Umbilical cord (tissue), 2 donors: ENCODE results near the gene MME. TPM values are rescaled to one million over a fixed set of nuclear protein-coding genes. Genes with fewer than 3 reads are reported as not detected.
A peak's percentile ranks its signal among the peaks of the same experiment; 100 is the strongest.

Experiments
- DNase-seq: peaks from one replicate; pipeline ENCODE4 v3.0.0-alpha.2; 2015; ENCODE audit warnings: low spot score
- total RNA-seq: library from RNA; depleted of rRNA; stranded (reverse); fragments of >200 nt; gene quantifications from one replicate; pipeline ENCODE4 v1.2.3, GENCODE V29; 2014; ENCODE audit warnings: low replicate concordance; ENCODE audit not compliant: insufficient read depth

Gene MME
- 962 TPM for total RNA-seq

DNA sequence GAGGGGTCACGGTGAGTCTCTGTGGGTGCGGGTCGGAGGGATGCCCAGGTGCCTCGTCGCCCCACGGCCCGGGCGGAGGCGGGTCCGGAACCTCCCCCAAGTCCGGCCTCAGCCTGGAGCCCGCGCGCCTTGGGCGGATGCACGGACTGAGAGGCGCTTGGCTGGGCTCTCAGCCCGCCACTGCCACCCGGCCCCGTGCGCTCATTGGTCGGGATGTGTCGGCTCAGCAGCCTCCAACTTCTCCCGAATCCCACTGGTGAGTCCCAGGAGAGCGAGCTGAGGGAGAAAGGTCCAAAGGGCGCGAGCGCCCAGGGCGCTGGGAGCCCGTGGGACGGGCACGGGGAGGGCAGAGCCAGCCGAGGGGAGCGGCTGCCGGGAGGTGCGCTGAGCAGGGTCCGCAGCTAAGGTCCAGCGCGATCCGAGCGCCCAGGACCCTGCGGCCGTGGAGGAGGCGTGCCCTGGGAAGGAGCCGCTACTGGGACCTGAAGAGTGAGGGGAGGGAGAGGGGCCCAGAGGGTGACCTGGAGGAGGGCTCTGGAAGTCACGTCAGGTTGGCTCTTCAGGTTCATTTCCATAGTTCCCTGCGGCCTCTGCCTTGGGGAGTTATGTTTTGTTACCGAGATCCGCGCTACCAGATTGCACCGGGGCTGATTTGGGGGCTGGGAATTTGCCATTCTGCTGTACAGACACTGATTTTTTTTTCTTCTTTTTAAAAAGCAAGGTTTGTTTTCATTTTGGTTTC lies at the start of gene MME:
Gene MME, plus strand, starts transcription at position 574 of the 742 bp plus-strand sequence. CDS start 3,849 bp downstream, outside the sequence.
- DNase-seq, result peak; percentile 88

DNA sequence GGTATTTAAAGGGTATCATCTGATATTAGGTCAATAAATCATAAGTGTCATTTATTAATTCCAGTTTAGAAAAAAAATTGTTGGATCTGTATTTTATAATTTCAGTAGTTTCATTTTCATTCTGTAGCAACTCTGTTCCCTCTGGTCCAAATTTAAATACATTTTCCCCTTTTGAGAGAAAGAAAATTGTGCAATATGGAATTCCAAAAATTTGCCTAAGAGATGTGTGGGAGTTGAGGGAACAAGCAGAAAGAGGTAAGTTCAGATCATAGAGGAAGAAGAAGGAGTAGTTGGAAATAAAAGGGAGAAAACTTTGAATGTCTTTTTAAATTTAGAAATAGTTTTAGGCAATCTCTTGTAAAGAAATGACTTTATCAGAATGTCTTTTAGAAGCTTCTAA lies 48.9 kb upstream of the MME start:
- no peak for DNase-seq

DNA sequence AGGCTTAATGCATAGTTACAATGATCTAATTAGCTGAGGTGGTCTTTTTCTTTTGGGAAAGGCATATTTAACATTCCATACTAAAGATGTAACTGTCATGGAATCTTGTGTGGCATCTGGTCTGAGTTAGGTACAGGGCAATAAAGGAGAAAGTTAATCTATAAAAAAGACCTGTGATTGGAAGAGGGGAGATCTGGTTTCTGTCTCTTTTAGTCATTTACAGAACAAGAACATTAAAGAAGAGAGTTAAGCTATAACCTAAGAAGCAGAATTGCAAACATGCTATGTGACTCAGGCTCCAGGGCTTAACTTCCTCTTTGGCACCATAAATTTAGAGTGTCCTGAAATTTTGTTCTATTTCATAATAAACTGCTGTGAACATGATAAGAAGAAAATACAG lies 47.2 kb upstream of the MME start:
- peak; percentile 95 for DNase-seq

DNA sequence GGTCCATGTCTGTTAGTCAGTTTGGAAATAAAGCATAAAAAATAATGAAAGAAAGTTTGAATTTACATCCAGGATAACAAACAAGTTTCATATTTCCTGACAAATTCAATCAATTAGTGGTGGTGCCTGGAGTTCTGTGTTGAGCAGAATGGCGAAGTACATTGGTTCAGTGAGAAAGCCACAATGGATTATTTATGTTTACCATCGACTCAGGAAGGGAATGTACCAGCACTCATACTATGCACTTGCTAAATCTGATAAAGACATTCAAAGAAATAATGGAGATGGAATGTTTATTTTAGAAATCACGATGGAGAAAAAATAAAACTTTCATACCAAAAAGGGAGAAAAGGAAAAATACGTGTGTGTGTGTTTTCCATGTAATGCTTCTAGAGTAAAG lies 45.3 kb upstream of the MME start:
- DNase-seq, result no peak

DNA sequence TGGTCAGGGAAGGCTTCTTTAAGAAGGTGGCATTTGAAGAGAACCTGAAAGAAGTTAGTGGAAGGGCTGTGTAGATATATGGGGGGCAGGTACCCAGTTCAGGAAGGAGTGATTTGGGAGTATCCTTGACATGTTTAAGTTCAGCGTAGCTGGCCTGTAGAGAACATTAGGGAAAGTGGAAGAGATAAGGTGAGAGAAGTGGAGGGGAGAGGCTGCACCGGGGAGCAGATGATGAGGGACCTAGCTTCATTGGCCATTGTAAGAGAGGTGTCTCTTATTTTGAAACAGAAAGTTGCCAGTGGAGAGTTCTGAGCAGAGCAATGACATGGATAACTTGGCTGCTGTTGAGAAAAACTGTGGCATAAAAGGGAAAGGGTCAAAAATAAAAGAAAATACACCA lies 44.6 kb upstream of the MME start:
- DNase-seq, result no peak

DNA sequence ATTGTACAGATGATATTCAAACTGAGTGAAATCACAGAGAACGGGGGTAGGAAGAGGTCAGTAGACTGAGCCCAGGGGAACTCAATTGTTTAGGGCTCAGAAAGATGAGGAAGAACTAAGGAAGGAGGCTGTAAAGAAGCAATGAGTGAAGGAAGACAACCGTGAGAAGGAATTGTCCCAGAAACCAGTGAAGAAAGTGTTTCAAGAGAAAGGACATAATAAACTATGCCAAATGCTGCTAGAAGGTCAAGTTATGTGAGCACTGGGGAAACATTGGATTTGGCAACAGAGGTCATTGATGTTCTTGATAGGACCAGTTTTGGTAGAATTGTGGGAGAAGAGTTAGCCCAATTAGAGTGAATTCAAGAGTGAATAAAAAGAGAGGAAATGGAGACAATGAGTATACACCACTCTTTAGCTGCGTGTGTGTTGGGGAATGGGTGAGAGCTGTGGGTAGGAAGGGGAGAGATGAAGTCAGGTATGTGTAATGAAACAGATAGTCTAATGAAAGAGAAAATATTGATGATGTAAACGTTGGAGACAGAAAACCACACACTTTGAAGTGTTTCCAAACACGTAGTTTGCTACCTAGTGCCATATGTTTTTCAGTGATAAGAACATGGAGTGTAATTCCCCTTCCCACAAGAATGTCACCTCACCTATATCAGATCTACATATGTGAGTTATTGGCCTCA lies 42.5 kb upstream of the MME start:
- DNase-seq, result no peak

DNA sequence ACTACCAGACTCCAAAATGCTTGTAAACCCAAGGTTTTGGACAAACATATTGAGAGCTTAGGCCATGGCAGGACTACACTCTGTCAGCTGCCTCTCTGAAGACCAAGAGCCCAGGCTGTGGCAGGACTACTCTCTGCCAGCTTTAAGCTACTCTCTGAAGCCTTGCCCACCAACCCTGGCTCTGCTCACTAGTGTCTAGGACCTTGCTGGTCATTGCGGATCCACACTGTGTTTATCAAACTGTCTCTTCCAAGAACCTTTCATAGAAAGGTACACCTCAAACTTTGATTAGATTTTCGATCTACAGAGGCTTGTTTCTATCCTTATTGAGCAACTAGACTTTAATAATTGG lies 41.9 kb upstream of the MME start:
- no peak for DNase-seq

DNA sequence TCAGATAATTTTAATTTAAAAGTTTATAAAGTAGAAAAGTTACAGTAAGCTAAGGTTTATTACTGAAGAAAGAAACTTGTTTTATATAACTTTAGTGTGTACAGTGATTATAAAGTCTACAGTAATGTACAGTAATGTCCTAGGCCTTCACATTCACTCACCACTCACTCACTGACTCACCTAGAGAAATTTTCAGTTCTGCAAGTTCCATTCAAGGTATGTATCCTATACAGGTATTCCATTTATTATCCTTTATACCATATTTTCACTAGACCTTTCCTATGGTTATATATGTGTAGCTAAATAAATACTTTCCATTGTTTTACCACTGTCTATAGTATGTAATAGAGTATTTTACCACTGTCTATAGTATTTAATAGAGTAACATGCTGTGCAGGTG lies 33.2 kb upstream of the MME start:
- no peak for DNase-seq

DNA sequence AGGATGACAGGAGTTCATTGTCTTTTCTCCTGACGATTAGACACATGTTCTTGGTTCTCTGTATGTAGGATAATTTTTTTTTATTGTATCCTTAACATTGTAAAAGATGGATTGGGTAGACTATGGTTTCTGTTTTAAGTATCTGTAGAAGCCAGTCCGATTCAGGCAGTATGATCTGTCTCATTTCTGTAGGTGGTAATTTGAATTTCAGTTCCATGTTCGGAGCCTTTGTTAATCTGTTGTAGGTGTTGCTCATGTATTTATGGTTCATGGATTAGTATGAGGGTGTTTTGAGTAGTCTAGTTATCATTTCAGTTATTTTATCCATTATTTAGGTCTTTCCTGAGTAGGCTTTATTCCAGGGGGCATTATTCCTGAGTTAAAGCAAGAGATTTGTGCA lies 32.4 kb upstream of the MME start:
- no peak for DNase-seq

DNA sequence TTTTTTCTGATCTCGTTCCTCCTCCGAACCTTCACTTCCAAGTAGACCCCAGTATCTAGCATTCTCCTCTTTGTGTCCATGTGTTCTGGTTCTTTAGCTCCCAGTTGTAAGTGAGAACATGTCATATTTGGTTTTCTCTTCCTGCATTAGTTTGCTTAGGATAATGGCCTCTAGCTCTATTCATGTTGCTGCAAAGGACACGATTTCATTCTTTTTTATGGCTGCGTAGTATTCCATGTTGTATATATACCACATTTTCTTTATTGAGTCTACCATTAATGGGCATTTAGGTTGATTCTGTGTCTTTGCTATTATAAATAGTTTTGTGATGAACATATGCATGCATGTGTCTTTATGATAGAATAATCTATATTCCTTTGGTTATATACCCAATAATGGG lies 30.2 kb upstream of the MME start:
- DNase-seq, result no peak

DNA sequence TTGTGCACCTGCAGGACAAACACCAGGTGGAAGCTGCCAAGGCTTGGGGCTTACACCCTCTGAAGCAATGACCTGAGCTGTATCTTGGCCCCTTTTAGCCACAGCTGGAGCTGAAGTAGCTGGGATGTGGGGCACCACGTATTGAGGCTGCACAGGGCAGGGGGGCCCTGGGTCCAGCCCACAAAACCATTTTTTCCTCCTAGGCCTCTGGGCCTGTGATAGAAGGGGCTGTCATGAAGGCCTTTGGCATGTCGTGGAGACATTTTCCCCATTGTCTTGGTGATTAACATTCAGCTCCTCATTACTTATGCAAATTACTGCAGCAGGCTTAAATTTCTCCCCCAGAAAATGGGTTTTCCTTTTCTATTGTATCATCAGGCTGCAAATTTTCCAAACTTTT lies 27.6 kb upstream of the MME start:
- DNase-seq, result no peak

DNA sequence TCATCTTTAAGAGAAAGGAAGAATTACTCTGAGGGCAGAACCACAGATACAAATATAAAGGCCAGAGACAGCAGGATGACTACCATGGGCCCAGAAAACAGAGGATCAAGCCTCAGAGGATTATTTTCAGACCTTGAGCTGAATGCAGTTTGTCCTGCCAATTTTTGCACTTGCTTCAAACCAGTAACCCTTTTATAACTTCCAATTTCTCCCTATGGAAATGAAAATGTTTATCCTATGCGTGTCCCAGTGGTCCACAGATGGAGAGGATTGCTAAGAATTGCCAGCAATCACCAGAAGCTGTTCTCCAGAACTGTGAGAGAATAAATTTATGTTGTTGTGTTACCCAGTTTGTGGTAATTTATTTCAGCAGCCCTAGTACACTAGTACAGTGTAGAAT lies 26.4 kb upstream of the MME start:
- DNase-seq, result no peak

DNA sequence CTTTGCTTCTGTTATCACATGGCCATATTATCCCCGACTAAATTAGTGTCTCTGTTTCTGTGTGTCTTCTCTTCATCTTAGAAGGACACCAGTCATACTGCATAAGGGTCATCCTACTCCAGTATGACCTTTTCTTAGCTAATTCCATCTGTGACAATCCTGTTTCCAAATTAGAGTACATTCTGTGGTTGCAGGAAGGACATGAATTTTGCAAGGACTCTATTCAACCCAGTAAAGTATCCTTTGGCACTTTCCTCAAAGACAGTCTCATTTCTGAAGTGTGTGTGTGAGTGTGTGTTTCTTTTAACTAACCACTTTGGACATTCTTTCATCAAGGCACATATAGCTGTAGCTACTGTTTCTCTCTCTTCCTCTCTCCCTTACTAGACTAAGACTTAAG lies 15.2 kb upstream of the MME start:
- DNase-seq, result no peak

DNA sequence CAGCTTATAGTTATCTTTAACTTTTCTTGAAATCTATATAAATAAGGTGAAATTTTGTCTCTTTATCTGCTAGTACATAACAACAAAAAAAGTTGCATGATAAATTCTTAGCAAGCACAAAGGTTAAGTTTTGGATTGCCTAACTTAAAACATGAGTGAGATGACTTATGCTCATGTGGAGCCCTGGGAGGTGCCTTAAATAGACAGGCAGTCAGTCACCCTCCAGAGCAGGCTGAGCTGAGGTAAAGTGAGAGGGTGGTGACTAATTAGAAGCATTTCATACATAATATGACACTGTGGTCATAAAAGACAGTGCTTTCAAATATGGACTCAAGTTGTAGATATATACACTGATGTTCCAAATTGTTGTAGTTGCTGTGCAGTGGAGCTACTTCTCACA lies 14.6 kb upstream of the MME start:
- no peak for DNase-seq

DNA sequence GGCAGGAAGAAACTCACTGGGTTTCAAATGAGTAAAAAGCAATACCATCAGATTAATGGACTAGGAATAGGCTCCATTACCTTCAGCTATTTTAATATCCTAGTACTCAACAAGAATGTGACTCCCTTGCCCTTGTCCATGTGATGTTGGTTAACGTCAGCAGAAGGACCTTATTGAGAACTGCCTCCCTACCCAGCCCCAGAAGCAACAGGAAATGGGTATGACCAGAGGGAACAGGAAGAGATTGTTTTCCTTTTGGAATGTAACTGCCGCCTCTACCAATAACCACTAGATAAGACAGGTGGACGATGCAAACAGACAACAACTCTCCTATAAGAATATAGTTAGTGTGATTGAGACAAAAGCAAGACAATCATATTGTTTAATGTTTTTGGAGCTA lies 10.4 kb upstream of the MME start:
- DNase-seq, result no peak

DNA sequence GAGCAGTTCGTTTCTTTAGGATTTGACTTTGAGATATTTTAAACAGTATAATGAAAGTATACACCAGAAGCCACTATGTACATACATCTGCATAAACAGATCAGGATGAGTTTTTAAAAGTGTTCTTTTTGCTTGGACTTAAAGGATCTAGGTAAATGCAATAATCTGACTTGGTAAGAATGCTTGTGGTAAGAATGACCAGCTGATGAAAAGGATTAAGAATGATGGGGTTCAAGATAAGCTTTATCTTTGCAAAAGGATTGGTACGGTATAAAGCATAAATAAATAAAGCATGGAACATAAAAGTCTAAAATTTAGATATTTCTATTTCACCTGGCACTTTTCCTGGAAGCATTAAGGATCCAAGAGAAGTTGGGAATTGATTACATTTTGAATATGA lies 9.8 kb upstream of the MME start:
- peak; percentile 50 for DNase-seq

DNA sequence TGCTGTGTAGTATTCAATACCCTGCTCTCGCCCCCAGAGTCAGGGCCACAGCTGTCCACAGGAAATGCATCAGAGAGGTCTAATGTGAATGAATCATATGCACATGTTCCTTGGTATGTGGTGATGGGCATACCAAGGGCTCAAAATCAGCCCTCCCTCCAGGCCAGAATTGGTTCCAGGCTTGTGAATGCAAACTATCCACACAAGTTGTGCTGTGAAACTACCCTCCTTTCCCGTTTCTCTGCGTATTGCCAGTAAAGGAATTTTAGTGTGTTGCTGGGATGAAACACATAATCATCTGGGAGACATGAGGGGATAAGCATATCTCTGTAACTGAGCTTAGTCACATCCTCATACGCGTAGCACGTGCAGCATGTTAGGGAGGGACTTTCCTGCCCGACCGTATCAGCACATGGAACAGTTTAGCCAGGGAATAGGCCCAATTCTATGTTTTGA lies 9.2 kb upstream of the MME start:
- peak; percentile 96 for DNase-seq

DNA sequence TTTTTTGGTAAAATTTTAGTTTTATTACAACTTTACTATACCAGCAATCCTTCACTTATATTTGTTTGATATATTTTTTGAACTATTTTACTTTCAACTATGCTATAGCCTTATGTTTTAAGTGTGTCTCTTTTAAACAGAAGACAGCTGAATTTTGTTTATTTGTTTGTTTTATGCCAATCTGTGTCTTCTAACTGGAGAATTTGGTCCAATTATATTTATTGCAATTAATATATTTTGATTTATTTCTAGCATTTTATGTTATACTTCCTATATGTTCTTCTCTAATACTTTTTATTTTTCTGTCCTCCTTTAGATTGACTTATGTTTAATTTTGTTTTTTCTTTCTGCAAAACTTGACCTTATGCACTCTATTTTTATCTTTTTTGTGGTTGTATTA lies 4.9 kb upstream of the MME start:
- DNase-seq, result no peak

DNA sequence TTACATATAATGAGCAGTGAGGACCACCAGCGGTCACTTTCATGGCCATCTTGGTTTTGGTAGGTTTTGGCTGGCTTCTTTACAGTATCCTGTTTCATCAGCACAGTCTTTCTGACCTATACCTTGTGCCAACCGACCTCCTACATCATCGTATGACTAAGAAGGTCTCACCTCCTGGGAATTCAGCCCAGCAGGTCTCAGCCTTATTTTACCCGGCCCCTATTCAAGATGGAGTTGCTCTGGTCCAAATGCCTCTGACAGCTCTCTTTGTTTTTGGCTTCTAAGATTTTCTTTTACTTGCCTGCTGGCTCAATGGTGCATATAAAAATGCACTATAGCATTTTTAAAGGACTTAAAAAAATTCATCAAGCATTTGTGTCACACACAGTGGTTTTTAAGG lies 3.2 kb upstream of the MME start:
- no peak for DNase-seq

DNA sequence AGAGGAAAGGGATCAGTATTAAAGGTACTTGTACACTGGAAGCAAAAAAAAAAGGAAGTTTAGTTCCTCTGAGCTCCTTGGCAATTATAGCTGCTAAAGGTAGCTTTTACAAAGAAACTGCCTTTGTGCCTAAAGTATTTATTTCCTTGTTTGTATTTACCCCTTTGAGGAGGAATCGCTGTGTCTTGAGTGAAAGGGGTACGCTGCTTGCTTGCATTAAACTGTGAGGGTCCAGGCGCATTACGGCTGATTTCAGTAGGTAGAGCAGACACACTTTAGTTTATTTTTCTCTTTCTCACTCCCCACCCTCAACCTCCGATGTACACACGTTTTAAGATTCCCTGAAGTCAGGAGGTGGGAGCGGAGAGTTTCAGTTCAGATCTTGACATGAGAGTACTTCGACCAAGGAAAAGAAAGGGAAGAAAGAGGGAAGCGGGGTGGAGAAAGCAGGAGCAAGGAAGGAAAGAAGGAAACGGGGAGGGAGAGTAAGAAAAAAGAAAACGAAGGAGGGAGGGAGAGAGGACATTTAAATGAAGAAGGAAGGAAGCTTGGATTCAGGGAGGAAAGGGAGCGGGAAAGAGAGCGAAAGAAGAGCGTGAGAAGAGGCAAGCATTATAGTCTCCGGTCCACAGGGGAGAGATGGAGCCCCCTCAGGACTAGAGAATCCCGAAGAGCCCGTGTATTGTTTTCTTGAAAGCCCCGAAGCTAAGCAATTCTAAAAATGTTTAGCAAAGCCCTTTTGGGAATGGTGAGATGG lies 1.2 kb upstream of the MME start:
- DNase-seq, result peak; percentile 58

DNA sequence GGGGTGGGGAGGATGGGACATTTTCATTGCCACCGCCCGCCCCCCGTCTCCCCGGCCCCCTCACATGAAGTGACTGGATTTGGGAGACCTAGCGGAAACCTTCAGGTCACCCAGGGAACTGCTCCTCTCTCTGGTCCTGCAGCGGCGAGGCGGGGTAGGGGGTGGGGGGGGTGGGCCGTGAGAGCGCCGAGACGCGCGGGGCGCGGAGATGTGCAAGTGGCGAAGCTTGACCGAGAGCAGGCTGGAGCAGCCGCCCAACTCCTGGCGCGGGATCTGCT lies 712 bp upstream of the MME start:
- DNase-seq, result no peak

DNA sequence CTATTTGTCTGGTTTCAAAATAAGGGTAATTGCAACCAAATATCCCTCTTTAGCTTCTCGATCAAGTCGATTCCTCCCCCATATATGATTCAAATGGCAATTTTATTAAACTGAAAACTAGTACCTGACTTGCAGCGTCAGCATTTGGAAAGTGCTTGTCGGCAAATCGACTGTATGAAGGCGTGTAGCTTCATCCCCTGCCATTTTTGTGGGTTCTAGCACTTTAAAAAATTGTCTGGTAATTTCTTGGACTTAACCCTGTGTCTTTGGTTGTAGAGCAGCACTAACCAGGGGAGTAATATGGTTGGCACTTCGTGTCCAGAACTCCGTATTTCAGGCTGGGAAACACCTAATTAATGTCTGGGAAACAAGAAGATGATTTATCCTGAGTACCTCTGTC lies 573 bp downstream of the MME start:
- DNase-seq, result peak; percentile 52

DNA sequence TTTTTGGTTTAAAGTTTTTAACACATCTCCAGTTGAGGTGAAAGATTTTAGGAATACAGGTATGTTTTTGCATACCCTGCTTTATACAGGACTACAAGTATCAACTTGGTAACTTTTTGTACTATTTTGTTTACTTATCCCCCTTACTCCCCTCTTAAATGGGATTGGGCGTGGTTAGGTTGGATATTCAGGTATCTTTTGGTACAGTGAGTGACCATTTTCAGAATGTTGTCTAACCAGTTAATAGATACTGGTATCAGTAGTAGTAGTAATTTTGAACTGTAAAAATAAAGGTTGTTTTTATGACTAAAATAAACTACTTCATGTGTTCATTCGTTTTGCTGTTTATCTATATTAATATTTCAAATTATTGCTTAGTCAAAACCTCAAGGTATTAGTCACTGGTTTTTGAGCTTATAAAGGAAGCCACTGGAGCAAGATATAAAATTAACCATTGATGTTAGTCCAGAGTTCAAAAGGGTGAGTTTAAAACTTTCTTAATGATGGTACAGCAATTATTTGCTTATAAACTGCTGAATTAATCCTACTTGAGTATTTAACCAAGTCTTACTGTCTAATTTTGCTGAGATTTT lies 3.3 kb downstream of the MME start:
- DNase-seq, result no peak
